Body of pancreas (tissue), 4 donors: ENCODE measurements around the gene PKLR.

Experiments used
- POLR2A ChIP-seq, 3 donors: fragments of 450-650 bp; IDR thresholded peaks; one replicate each; pipeline ENCODE4 v1.6.1; 2016; ENCODE audit warnings: antibody characterized with exemption in 3 of 3, mild to moderate bottlenecking in 2 of 3
- TF ChIP-seq, protein P1 (sequence below), 7 experiments: fragments of 450-650 bp in 4 of 7; fragments of 200-600 bp in 3 of 7; sonication (generic) in 3 of 7; IDR thresholded peaks; one replicate each; pipeline ENCODE4 v1.5.1; 2016 to 2019; ENCODE audit warnings: antibody characterized with exemption in 7 of 7

DNA sequence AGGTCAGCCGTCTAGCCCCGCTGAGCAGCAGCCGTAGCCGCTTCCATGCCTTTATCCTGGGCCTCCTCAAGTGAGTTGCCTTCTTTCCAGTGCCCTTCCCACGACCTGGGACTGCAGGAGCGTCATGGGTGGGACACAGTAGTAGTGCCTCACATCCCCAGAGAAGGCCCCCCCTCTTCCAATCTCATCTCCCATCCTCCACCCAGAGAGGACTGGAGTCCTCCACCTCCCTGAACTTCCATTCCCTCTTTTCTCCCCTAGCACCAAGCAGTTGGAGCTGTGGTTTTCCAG is 24.3 kb upstream of the PKLR start:
- TF ChIP-seq, protein P1, sequence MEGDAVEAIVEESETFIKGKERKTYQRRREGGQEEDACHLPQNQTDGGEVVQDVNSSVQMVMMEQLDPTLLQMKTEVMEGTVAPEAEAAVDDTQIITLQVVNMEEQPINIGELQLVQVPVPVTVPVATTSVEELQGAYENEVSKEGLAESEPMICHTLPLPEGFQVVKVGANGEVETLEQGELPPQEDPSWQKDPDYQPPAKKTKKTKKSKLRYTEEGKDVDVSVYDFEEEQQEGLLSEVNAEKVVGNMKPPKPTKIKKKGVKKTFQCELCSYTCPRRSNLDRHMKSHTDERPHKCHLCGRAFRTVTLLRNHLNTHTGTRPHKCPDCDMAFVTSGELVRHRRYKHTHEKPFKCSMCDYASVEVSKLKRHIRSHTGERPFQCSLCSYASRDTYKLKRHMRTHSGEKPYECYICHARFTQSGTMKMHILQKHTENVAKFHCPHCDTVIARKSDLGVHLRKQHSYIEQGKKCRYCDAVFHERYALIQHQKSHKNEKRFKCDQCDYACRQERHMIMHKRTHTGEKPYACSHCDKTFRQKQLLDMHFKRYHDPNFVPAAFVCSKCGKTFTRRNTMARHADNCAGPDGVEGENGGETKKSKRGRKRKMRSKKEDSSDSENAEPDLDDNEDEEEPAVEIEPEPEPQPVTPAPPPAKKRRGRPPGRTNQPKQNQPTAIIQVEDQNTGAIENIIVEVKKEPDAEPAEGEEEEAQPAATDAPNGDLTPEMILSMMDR (IDR thresholded peaks at IDR 0.05), result no peak
- TF ChIP-seq POLR2A (IDR thresholded peaks at IDR 0.05), result no peak
